Heart left ventricle (tissue), 13 donors: ENCODE data around the gene ABCB4.

Experiments
- CTCF ChIP-seq, 12 donors: fragments of 200-600 bp; sonication (generic) in 4 of 12; IDR thresholded peaks; one replicate each; pipeline versions ENCODE4 v1.5.0 to v1.8.0; 2018 to 2022; ENCODE audit warnings: antibody characterized with exemption in 12 of 12, mild to moderate bottlenecking in 5 of 12
- POLR2A ChIP-seq, 2 donors: fragments of 450-650 bp; IDR thresholded peaks; one replicate each; pipeline ENCODE4 v1.6.1; 2017; ENCODE audit warnings: antibody characterized with exemption in 2 of 2, mild to moderate bottlenecking in 2 of 2, moderate library complexity in 2 of 2
- donor health status: ischemic (EF 13 %, LVEDD 7.1; RV severe dilation, severe dysfunction).
- donor health status: DM: no; HTN: yes; CAD: no.
- donor health status: DM: no; HTN: no; CAD: no.
- donor health status: ischemic (EF 25% LVEDD 6.9; RV normal size, moderate dysfunction).
- donor health status: ischemic (EF 25% LVEDD 5.7; RV mildly dilated, moderate dysfunction).
- donor health status: ischemic (EF 35%, LVEDD 5.7; RV mildly dilated, moderate dysfunction).
- donor health status: nonischemic (EF 11% LVEDD 7.7; RV severe dilation, severe dysfunction).
- donor health status: DM: yes; HTN: yes; CAD: no.
- donor health status: PGD.
- donor health status: ischemic (EF 29% LVEDD 5.4; RV normal size, mild dysfunction).
- donor health status: nonischemic (EF 23%, LVEDD 6.1; RV moderate dilation, normal function).

- no peak for TF ChIP-seq CTCF (IDR thresholded peaks at IDR 0.05)
- no peak for TF ChIP-seq POLR2A (IDR thresholded peaks at IDR 0.05)
Observed at GRCh38 chr7:87404674-87405073, 70.8 kb downstream of the ABCB4 start.
